Measurements from ENCODE around the gene PAX4. TPM values are rescaled to one million over a fixed set of nuclear protein-coding genes. Genes with fewer than 3 reads are reported as not detected.

PAX4 gene
- total and polyA plus RNA-seq, 2 of the 4 experiments (the other 2 are of a cell fraction), result not detected

DNA sequence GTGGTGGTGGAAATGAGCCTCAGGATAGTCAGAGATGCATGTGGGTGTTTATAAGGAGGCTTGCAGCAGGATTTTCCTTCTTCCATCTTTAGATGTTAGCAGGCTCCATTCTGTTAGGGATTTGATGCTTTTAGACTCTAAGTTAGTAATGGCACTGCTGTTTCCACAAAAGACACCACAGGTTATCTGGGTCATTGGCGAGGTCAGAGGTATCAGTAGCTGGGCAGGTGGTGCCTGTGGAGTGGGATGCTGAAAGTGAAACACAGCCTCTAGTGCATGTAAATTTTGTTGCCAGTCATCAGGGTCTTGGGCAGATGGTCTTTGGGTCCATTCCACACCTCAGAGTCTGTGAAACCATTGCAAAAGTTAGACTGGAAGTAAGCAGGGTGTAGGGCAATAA is 833 bp upstream of the PAX4 start:
- Histone ChIP-seq H3K14ac (replicated peaks; ENCODE audit: low read depth, low read length) (no peak overlapping the region), H2BK15ac (ENCODE audit: low read depth, low read length) (no peak overlapping the region), H3K4me1 (ENCODE audit: control insufficient read depth, insufficient read depth, low read length) (0 out of 2 replicates have a peak, but pooled peaks cover 2% of the 10 kb centered on the region), H3K9me1 (ENCODE audit: insufficient read depth, low read length) (no peaks in the 10 kb centered on the region), H3K36me3 (ENCODE audit: control insufficient read depth, insufficient read depth, low read length) (no peaks in the 10 kb centered on the region), H3K23ac (ENCODE audit: low read depth, low read length) (no peak overlapping the region), H2AK5ac (ENCODE audit: low read depth, low read length) (no peak overlapping the region), H2BK120ac (ENCODE audit: low read depth, low read length) (no peak overlapping the region), H3K9me3 (ENCODE audit: control insufficient read depth, insufficient read depth, low read length) (no peaks in the 10 kb centered on the region; the same call in 1 of the 2 replicates), H3K27ac (ENCODE audit: insufficient read depth, low read length) (no peak overlapping the region), H2AFZ (replicated peaks; ENCODE audit: low read length, poor library complexity) (no peak overlapping the region), H3K56ac (ENCODE audit: extremely low read depth, insufficient read depth, low read length) (no peak overlapping the region), H3K9ac (ENCODE audit: low read depth, low read length) (no peak overlapping the region), H2BK20ac (ENCODE audit: low read depth, low read length) (no peak overlapping the region), H3K4me2 (ENCODE audit: low read depth, low read length) (no peak overlapping the region), H3K27me3 (ENCODE audit: control insufficient read depth, insufficient read depth, low read length) (peaks cover 81% of the 10 kb centered on the region), H2BK5ac (ENCODE audit: low read depth, low read length, poor library complexity, severe bottlenecking) (no peak overlapping the region), H3K4ac (ENCODE audit: low read depth, low read length) (no peak overlapping the region), H2AK9ac (replicated peaks; ENCODE audit: low read depth, low read length, poor library complexity) (no peak overlapping the region), H4K5ac (ENCODE audit: low read depth, low read length) (no peak overlapping the region), H4K20me1 (ENCODE audit: insufficient read depth, low read length) (no peaks in the 10 kb centered on the region), H4K8ac (ENCODE audit: low read depth in 2 of 2, low read length in 2 of 2) (no peak overlapping the region), H4K91ac (ENCODE audit: insufficient read depth, low read depth, low read length) (no peak overlapping the region), H3K18ac (ENCODE audit: low read depth, low read length) (no peak overlapping the region), H3K79me1 (ENCODE audit: low read depth in 1 of 2, low read length in 2 of 2) (no peaks in the 10 kb centered on the region), H3K4me3 (ENCODE audit: insufficient read depth, low read depth, low read length) (no peak overlapping the region)
- no TSS peak for BruUV-seq (replicated peaks)
- CTCF ChIA-PET, result interaction anchor here (1.2 kb wide), 1 partner anchor 590 kb away, joined by 3 read pairs; no protein-coding TSS in a partner anchor
- ATAC-seq (ENCODE audit: low read depth) (no peak), DNase-seq (no peak)
- intact Hi-C loops (cut with micrococcal nuclease), result no loop called here
- in situ Hi-C loops (cut with MboI; ENCODE audit: low sequenced_read_pairs), result no loop called here
- POLR2A ChIA-PET (ENCODE audit: unreplicated experiment), result no interaction called here
- dilution Hi-C loops (cut with HindIII; ENCODE audit: low sequenced_read_pairs, unreplicated experiment), result no loop called here
- 20% methylated on average over 1 of the region's 1 CpG; no CpG with 5 or more reads in 1 of the 2 experiments for WGBS, 2 experiments (ENCODE audit: extremely low coverage in 2 of 2, insufficient read length in 1 of 2)
- no peak for TF ChIP-seq RFX5 (IDR thresholded peaks at IDR 0.05; ENCODE audit: low read depth, low read length)
- TF ChIP-seq POLR2A (IDR thresholded peaks at IDR 0.05; ENCODE audit: low read depth, low read length), result no peak
- no peak for TF ChIP-seq NFE2L2 (IDR thresholded peaks at IDR 0.05; ENCODE audit: low read depth, low read length)
- no peak for TF ChIP-seq MAZ (IDR thresholded peaks at IDR 0.05; ENCODE audit: borderline replicate concordance, low read depth, low read length)
- no peak for TF ChIP-seq MAFK (IDR thresholded peaks at IDR 0.05; ENCODE audit: low read depth, low read length)
- no peak for TF ChIP-seq FOS (IDR thresholded peaks at IDR 0.05; ENCODE audit: low read depth, low read length)
- no peak for TF ChIP-seq RAD21 (IDR thresholded peaks at IDR 0.05; ENCODE audit: low read length)
- no peak for TF ChIP-seq BHLHE40 (IDR thresholded peaks at IDR 0.05; ENCODE audit: low read depth, low read length)
- TF ChIP-seq, protein P1, sequence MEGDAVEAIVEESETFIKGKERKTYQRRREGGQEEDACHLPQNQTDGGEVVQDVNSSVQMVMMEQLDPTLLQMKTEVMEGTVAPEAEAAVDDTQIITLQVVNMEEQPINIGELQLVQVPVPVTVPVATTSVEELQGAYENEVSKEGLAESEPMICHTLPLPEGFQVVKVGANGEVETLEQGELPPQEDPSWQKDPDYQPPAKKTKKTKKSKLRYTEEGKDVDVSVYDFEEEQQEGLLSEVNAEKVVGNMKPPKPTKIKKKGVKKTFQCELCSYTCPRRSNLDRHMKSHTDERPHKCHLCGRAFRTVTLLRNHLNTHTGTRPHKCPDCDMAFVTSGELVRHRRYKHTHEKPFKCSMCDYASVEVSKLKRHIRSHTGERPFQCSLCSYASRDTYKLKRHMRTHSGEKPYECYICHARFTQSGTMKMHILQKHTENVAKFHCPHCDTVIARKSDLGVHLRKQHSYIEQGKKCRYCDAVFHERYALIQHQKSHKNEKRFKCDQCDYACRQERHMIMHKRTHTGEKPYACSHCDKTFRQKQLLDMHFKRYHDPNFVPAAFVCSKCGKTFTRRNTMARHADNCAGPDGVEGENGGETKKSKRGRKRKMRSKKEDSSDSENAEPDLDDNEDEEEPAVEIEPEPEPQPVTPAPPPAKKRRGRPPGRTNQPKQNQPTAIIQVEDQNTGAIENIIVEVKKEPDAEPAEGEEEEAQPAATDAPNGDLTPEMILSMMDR (conservative IDR thresholded peaks at IDR 0.05; ENCODE audit: low read depth, low read length), result no peak
- TF ChIP-seq, protein P2, sequence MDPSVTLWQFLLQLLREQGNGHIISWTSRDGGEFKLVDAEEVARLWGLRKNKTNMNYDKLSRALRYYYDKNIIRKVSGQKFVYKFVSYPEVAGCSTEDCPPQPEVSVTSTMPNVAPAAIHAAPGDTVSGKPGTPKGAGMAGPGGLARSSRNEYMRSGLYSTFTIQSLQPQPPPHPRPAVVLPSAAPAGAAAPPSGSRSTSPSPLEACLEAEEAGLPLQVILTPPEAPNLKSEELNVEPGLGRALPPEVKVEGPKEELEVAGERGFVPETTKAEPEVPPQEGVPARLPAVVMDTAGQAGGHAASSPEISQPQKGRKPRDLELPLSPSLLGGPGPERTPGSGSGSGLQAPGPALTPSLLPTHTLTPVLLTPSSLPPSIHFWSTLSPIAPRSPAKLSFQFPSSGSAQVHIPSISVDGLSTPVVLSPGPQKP (IDR thresholded peaks at IDR 0.05; ENCODE audit: borderline replicate concordance, low read depth, low read length), result no peak
- no peak for TF ChIP-seq RCOR1 (IDR thresholded peaks at IDR 0.05; ENCODE audit: insufficient replicate concordance, low read length)
- TF ChIP-seq MXI1 (IDR thresholded peaks at IDR 0.05; ENCODE audit: borderline replicate concordance, low read depth, low read length), result no peak
- TF ChIP-seq SMC3 (IDR thresholded peaks at IDR 0.05; ENCODE audit: low read depth, low read length), result no peak
- TF ChIP-seq, protein P3, sequence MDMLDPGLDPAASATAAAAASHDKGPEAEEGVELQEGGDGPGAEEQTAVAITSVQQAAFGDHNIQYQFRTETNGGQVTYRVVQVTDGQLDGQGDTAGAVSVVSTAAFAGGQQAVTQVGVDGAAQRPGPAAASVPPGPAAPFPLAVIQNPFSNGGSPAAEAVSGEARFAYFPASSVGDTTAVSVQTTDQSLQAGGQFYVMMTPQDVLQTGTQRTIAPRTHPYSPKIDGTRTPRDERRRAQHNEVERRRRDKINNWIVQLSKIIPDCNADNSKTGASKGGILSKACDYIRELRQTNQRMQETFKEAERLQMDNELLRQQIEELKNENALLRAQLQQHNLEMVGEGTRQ (IDR thresholded peaks at IDR 0.05; ENCODE audit: low read depth, low read length), result no peak
- TF ChIP-seq CEBPB (IDR thresholded peaks at IDR 0.05; ENCODE audit: low read depth, low read length), result no peak
- no peak for TF ChIP-seq CHD1 (IDR thresholded peaks at IDR 0.05; ENCODE audit: low read depth, low read length)

All from IMR-90 (cell line).